WTC11 (cell line): ENCODE results near the gene SLC26A11. TPM values are rescaled to one million over a fixed set of nuclear protein-coding genes. Genes with fewer than 3 reads are reported as not detected.

Experiments
- ATAC-seq: fragments of 200-7000 bp; cut with Tn5 transposase; 2 replicates; pipeline ENCODE4 v1.10.0; 2021; ENCODE audit warnings: mild to moderate bottlenecking, moderate library complexity
- CTCF ChIA-PET: fragments of 300-600 bp; sonication (Branson Sonifier 250); formaldehyde crosslinking; loops from one replicate; lab custom pipeline; 2021; ENCODE audit warnings: antibody characterized with exemption; lab: Charles Lee
- POLR2A ChIA-PET: fragments of 350-600 bp; sonication (Branson Sonifier 250); formaldehyde crosslinking; loops from one replicate; lab custom pipeline; 2021; ENCODE audit warnings: antibody characterized with exemption; lab: Charles Lee
- DNase-seq: peaks from one replicate; pipeline ENCODE4 v3.0.0; 2021; ENCODE audit warnings: low spot score
- H3K27ac Mint-ChIP-seq: 2 replicates; pipeline ENCODE4 v1.8.0; 2021; ENCODE audit warnings: mixed read lengths
- H3K27me3 Mint-ChIP-seq: 2 replicates; pipeline ENCODE4 v1.8.0; 2021; ENCODE audit warnings: low read depth, mild to moderate bottlenecking, moderate library complexity, mixed read lengths
- H3K36me3 Mint-ChIP-seq: 2 replicates; pipeline ENCODE4 v1.8.0; 2021; ENCODE audit warnings: mixed read lengths
- H3K4me1 Mint-ChIP-seq: 2 replicates; pipeline ENCODE4 v1.8.0; 2022; ENCODE audit warnings: mixed read lengths
- H3K4me3 Mint-ChIP-seq: 2 replicates; pipeline ENCODE4 v1.8.0; 2021; ENCODE audit warnings: mild to moderate bottlenecking, moderate library complexity, mixed read lengths
- H3K9me3 Mint-ChIP-seq: 2 replicates; pipeline ENCODE4 v1.8.0; 2021; ENCODE audit warnings: mixed read lengths
- ATF1 ChIP-seq: sonication (generic); formaldehyde crosslinking; IDR thresholded peaks from 2 replicates; pipeline ENCODE4 v1.8.1; 2023; ENCODE audit warnings: mild to moderate bottlenecking, moderate library complexity, missing genetic modification reagents
- ELF4 ChIP-seq: sonication (generic); formaldehyde crosslinking; IDR thresholded peaks from 2 replicates; pipeline ENCODE4 v1.8.1; 2022; ENCODE audit warnings: low read depth, mild to moderate bottlenecking, moderate library complexity, missing genetic modification reagents
- EMX1 ChIP-seq: fragments of 250-450 bp; sonication (Bioruptor Pico); IDR thresholded peaks from 2 replicates; pipeline ENCODE4 v1.8.0; 2021; ENCODE audit warnings: mild to moderate bottlenecking
- ETV6 ChIP-seq: sonication (generic); formaldehyde crosslinking; IDR thresholded peaks from 2 replicates; pipeline ENCODE4 v1.8.1; 2022; ENCODE audit warnings: mild to moderate bottlenecking, missing genetic modification reagents
- FOXJ3 ChIP-seq: sonication (generic); formaldehyde crosslinking; IDR thresholded peaks from 2 replicates; pipeline ENCODE4 v1.9.0; 2021; ENCODE audit warnings: missing genetic modification reagents, mild to moderate bottlenecking, borderline replicate concordance
- FOXK1 ChIP-seq: sonication (generic); formaldehyde crosslinking; IDR thresholded peaks from 2 replicates; pipeline ENCODE4 v1.8.0; 2022; ENCODE audit warnings: mild to moderate bottlenecking, moderate library complexity, missing genetic modification reagents
- IRF2 ChIP-seq: sonication (generic); formaldehyde crosslinking; IDR thresholded peaks from 2 replicates; pipeline ENCODE4 v1.8.0; 2022; ENCODE audit warnings: low read depth, missing genetic modification reagents, borderline replicate concordance
- NR3C1 ChIP-seq: sonication (generic); formaldehyde crosslinking; conservative IDR thresholded peaks from 2 replicates; pipeline ENCODE4 v1.8.1; 2023; ENCODE audit warnings: low read depth, mild to moderate bottlenecking, missing genetic modification reagents
- OVOL2 ChIP-seq: fragments of 250-450 bp; sonication (Bioruptor Pico); IDR thresholded peaks from 2 replicates; pipeline ENCODE4 v1.9.0; 2021; ENCODE audit warnings: mild to moderate bottlenecking, borderline replicate concordance
- SMAD4 ChIP-seq: sonication (generic); formaldehyde crosslinking; IDR thresholded peaks from 2 replicates; pipeline ENCODE4 v1.8.0; 2022; ENCODE audit warnings: mild to moderate bottlenecking, missing genetic modification reagents
- SOX15 ChIP-seq: fragments of 250-450 bp; sonication (Bioruptor Pico); IDR thresholded peaks from 2 replicates; pipeline ENCODE4 v1.9.0; 2021; ENCODE audit warnings: mild to moderate bottlenecking
- SP1 ChIP-seq: sonication (generic); formaldehyde crosslinking; conservative IDR thresholded peaks from 2 replicates; pipeline ENCODE4 v1.8.1; 2022; ENCODE audit warnings: missing genetic modification reagents
- ZBTB21 ChIP-seq: sonication (generic); formaldehyde crosslinking; IDR thresholded peaks from 2 replicates; pipeline ENCODE4 v1.8.1; 2023; ENCODE audit warnings: mild to moderate bottlenecking, missing genetic modification reagents, borderline replicate concordance
- ZNF138 ChIP-seq: sonication (generic); formaldehyde crosslinking; conservative IDR thresholded peaks from 2 replicates; pipeline ENCODE4 v1.8.1; 2022; ENCODE audit warnings: mild to moderate bottlenecking, moderate library complexity, missing genetic modification reagents
- ZNF416 ChIP-seq: fragments of 250-450 bp; sonication (Bioruptor Pico); IDR thresholded peaks from 2 replicates; pipeline ENCODE4 v1.9.0; 2021; ENCODE audit warnings: mild to moderate bottlenecking, inconsistent platforms
- ZNF671 ChIP-seq: fragments of 250-450 bp; sonication (Bioruptor Pico); IDR thresholded peaks from 2 replicates; pipeline ENCODE4 v1.8.0; 2021; ENCODE audit warnings: mild to moderate bottlenecking
- total RNA-seq: library from RNA; stranded (reverse); gene quantifications from 3 replicates; pipeline ENCODE4 v1.2.3, GENCODE V29; 2021
- TF ChIP-seq, protein P1 (sequence below): sonication (generic); formaldehyde crosslinking; IDR thresholded peaks from 2 replicates; pipeline ENCODE4 v1.8.0; 2022; ENCODE audit warnings: mild to moderate bottlenecking, missing genetic modification reagents
- TF ChIP-seq, protein P2 (sequence below): sonication (generic); formaldehyde crosslinking; IDR thresholded peaks from 2 replicates; pipeline ENCODE4 v1.8.0; 2023; ENCODE audit warnings: missing genetic modification reagents
- TF ChIP-seq, protein P3 (sequence below): sonication (generic); formaldehyde crosslinking; IDR thresholded peaks from 2 replicates; pipeline ENCODE4 v1.8.0; 2023; ENCODE audit warnings: missing genetic modification reagents, mild to moderate bottlenecking, borderline replicate concordance
- TF ChIP-seq, protein P4 (sequence below): sonication (generic); formaldehyde crosslinking; IDR thresholded peaks from 2 replicates; pipeline ENCODE4 v1.8.1; 2023; ENCODE audit warnings: mild to moderate bottlenecking, missing genetic modification reagents
- TF ChIP-seq, protein P5 (sequence below): fragments of 250-450 bp; sonication (Bioruptor Pico); IDR thresholded peaks from 2 replicates; pipeline ENCODE4 v1.9.0; 2021; ENCODE audit warnings: mild to moderate bottlenecking, borderline replicate concordance

SLC26A11 gene
- total RNA-seq, 1 experiment from 2014 or later: 26.4 TPM

DNA sequence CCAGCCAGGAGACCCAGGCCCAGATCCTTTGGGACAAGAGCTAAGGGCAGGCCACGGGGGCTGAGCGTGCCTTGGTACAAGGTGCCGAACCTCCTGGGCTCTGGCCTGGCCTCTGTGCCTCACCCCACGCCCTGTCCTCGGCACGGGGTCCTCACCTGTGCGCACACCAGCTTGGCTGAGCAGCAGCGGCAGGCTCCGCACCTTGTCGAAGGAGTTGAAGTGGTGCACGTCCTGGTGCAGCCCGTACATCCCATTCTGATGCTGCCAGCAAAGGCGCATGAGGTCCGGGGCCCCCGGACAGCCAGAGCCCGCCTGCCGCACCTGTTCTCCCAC, 5.4 kb upstream of the SLC26A11 start:
- no peak overlapping the region for H3K27ac Mint-ChIP-seq
- H3K4me1 Mint-ChIP-seq: peaks cover 3% of the 10 kb centered on the region
- H3K9me3 Mint-ChIP-seq: no peaks in the 10 kb centered on the region
- ATAC-seq: no peak
- ChIA-PET CTCF (no interaction called here), POLR2A (no interaction called here)
- no peaks in the 10 kb centered on the region for H3K27me3 Mint-ChIP-seq
- no peak overlapping the region for H3K4me3 Mint-ChIP-seq
- DNase-seq: no peak
- peaks cover 16% of the 10 kb centered on the region for H3K36me3 Mint-ChIP-seq
- no peak for TF ChIP-seq ELF4 (CRISPR knock-in tag)
- TF ChIP-seq, protein P1, sequence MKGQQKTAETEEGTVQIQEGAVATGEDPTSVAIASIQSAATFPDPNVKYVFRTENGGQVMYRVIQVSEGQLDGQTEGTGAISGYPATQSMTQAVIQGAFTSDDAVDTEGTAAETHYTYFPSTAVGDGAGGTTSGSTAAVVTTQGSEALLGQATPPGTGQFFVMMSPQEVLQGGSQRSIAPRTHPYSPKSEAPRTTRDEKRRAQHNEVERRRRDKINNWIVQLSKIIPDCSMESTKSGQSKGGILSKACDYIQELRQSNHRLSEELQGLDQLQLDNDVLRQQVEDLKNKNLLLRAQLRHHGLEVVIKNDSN: no peak
- TF ChIP-seq, protein P2, sequence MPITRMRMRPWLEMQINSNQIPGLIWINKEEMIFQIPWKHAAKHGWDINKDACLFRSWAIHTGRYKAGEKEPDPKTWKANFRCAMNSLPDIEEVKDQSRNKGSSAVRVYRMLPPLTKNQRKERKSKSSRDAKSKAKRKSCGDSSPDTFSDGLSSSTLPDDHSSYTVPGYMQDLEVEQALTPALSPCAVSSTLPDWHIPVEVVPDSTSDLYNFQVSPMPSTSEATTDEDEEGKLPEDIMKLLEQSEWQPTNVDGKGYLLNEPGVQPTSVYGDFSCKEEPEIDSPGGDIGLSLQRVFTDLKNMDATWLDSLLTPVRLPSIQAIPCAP (CRISPR knock-in tag): no peak
- TF ChIP-seq SP1 (CRISPR knock-in tag): no peak
- TF ChIP-seq, protein P3, sequence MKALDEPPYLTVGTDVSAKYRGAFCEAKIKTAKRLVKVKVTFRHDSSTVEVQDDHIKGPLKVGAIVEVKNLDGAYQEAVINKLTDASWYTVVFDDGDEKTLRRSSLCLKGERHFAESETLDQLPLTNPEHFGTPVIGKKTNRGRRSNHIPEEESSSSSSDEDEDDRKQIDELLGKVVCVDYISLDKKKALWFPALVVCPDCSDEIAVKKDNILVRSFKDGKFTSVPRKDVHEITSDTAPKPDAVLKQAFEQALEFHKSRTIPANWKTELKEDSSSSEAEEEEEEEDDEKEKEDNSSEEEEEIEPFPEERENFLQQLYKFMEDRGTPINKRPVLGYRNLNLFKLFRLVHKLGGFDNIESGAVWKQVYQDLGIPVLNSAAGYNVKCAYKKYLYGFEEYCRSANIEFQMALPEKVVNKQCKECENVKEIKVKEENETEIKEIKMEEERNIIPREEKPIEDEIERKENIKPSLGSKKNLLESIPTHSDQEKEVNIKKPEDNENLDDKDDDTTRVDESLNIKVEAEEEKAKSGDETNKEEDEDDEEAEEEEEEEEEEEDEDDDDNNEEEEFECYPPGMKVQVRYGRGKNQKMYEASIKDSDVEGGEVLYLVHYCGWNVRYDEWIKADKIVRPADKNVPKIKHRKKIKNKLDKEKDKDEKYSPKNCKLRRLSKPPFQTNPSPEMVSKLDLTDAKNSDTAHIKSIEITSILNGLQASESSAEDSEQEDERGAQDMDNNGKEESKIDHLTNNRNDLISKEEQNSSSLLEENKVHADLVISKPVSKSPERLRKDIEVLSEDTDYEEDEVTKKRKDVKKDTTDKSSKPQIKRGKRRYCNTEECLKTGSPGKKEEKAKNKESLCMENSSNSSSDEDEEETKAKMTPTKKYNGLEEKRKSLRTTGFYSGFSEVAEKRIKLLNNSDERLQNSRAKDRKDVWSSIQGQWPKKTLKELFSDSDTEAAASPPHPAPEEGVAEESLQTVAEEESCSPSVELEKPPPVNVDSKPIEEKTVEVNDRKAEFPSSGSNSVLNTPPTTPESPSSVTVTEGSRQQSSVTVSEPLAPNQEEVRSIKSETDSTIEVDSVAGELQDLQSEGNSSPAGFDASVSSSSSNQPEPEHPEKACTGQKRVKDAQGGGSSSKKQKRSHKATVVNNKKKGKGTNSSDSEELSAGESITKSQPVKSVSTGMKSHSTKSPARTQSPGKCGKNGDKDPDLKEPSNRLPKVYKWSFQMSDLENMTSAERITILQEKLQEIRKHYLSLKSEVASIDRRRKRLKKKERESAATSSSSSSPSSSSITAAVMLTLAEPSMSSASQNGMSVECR (CRISPR knock-in tag): no peak
- TF ChIP-seq ETV6 (CRISPR knock-in tag): no peak
- no peak for TF ChIP-seq FOXJ3 (CRISPR knock-in tag)
- no peak for TF ChIP-seq ZNF138 (CRISPR knock-in tag)
- no peak for TF ChIP-seq OVOL2 (CRISPR knock-in tag)
- no peak for TF ChIP-seq ZBTB21 (CRISPR knock-in tag)
- no peak for TF ChIP-seq SMAD4 (CRISPR knock-in tag)
- no peak for TF ChIP-seq NR3C1 (CRISPR knock-in tag)
- TF ChIP-seq EMX1 (CRISPR knock-in tag): no peak
- no peak for TF ChIP-seq SOX15 (CRISPR knock-in tag)
- TF ChIP-seq ATF1 (CRISPR knock-in tag): no peak
- no peak for TF ChIP-seq ZNF416 (CRISPR knock-in tag)
- TF ChIP-seq IRF2: no peak
- TF ChIP-seq, protein P4, sequence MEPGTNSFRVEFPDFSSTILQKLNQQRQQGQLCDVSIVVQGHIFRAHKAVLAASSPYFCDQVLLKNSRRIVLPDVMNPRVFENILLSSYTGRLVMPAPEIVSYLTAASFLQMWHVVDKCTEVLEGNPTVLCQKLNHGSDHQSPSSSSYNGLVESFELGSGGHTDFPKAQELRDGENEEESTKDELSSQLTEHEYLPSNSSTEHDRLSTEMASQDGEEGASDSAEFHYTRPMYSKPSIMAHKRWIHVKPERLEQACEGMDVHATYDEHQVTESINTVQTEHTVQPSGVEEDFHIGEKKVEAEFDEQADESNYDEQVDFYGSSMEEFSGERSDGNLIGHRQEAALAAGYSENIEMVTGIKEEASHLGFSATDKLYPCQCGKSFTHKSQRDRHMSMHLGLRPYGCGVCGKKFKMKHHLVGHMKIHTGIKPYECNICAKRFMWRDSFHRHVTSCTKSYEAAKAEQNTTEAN (CRISPR knock-in tag): no peak

DNA sequence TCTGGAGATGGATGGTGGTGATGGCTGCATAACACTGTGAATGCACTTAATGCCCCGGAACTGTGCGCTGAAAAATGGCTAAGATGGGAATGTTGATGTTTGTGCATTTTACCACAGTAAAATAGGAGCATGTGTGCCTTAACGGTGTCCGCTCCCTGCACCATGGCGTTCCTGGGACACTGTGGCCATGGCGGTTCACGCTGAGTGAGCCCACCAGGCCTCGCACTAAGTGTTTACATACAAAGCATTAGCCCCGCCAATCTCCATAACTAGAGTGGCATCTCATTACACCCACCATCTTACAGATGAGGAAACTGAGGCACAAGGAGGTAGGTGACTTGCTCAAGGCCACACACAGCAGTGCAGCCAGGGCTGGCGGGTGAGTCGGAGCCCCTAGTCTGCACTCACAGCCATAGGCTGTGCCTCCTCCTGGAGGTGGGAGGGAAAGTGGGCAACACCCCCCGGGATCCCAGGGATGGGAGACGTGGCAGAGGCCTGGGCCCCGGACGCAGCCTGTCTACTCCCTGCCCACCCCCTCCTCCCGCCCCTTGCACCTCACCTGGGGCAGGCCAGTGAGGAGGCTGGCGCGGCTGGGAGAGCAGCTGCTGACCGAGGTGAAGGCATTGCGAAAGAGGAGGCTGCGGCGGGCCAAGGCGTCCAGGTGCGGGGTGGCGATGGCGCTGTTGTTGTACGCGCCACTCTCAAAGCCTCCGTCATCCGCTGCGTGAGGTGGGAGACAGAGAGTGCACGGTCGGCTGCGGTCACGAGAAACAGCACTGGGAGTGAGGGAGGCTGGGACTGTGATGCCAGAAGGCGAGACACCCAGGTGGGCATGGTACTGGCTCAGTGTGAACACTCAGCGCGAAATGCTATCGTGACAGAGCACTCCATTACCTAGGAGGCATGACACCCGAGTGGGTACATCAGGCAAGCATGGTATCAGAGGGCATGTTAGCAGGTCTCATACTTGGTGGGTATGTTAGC, 3.5 kb upstream of the SLC26A11 start:
- Mint-ChIP-seq H3K4me3 (no peak overlapping the region), H3K36me3 (peaks cover 7% of the 10 kb centered on the region), H3K4me1 (peaks cover 5% of the 10 kb centered on the region), H3K9me3 (no peaks in the 10 kb centered on the region), H3K27me3 (no peaks in the 10 kb centered on the region), H3K27ac (no peak overlapping the region)
- ATAC-seq: no peak
- DNase-seq: no peak
- ChIA-PET CTCF (no interaction called here), POLR2A (no interaction called here)
- TF ChIP-seq FOXK1 (CRISPR knock-in tag): no peak
- TF ChIP-seq ZNF671 (CRISPR knock-in tag): no peak
- TF ChIP-seq, protein P5, sequence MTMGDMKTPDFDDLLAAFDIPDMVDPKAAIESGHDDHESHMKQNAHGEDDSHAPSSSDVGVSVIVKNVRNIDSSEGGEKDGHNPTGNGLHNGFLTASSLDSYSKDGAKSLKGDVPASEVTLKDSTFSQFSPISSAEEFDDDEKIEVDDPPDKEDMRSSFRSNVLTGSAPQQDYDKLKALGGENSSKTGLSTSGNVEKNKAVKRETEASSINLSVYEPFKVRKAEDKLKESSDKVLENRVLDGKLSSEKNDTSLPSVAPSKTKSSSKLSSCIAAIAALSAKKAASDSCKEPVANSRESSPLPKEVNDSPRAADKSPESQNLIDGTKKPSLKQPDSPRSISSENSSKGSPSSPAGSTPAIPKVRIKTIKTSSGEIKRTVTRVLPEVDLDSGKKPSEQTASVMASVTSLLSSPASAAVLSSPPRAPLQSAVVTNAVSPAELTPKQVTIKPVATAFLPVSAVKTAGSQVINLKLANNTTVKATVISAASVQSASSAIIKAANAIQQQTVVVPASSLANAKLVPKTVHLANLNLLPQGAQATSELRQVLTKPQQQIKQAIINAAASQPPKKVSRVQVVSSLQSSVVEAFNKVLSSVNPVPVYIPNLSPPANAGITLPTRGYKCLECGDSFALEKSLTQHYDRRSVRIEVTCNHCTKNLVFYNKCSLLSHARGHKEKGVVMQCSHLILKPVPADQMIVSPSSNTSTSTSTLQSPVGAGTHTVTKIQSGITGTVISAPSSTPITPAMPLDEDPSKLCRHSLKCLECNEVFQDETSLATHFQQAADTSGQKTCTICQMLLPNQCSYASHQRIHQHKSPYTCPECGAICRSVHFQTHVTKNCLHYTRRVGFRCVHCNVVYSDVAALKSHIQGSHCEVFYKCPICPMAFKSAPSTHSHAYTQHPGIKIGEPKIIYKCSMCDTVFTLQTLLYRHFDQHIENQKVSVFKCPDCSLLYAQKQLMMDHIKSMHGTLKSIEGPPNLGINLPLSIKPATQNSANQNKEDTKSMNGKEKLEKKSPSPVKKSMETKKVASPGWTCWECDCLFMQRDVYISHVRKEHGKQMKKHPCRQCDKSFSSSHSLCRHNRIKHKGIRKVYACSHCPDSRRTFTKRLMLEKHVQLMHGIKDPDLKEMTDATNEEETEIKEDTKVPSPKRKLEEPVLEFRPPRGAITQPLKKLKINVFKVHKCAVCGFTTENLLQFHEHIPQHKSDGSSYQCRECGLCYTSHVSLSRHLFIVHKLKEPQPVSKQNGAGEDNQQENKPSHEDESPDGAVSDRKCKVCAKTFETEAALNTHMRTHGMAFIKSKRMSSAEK (CRISPR knock-in tag): no peak
- no peak for TF ChIP-seq ATF1 (CRISPR knock-in tag)
